ENCODE data around the gene OGDH.

- TF ChIP-seq CTCF (IDR thresholded peaks at IDR 0.05) = no peak
- TF ChIP-seq POLR2A (IDR thresholded peaks at IDR 0.05) = no peak
These were observed 48.9 kb upstream of the OGDH start for GRCh38 chr7:44557485-44557884.
